ENCODE data around the gene CFAP97D2. TPM values are rescaled to one million over a fixed set of nuclear protein-coding genes. Genes with fewer than 3 reads are reported as not detected.

The CFAP97D2 gene
- total RNA-seq = not detected

GRCh38 chr13:114179087-114179658, at the start of gene CFAP97D2:
CFAP97D2 (plus strand) TSS chr13:114179257; CDS start chr13:114179331, 74 bp downstream.
- Histone ChIP-seq H3K27ac (no peak within 1 kb of the TSS), H3K27me3 (no peaks in the 10 kb centered on the region), H3K4me3 (no peak within 1 kb of the TSS), H3K36me3 (no peaks in the 10 kb centered on the region), H3K4me1 (no peaks in the 10 kb centered on the region), H3K9me3 (no peaks in the 10 kb centered on the region)
- intact Hi-C loops (cut with DNase I) = no loop called here
- TF ChIP-seq POLR2AphosphoS5 (IDR thresholded peaks at IDR 0.05; ENCODE audit: insufficient read depth in 1 of 2, low read depth in 1 of 2) (no peak), POLR2A (IDR thresholded peaks at IDR 0.05) (no peak), CTCF (IDR thresholded peaks at IDR 0.05) (no peak)
- no peak for DNase-seq (ENCODE audit: extremely low spot score in 2 of 2)

GRCh38 chr13:114129649-114130062, 49.4 kb upstream of the CFAP97D2 start:
- TF ChIP-seq POLR2A (IDR thresholded peaks at IDR 0.05) (no peak), CTCF (IDR thresholded peaks at IDR 0.05) (no peak), POLR2AphosphoS5 (IDR thresholded peaks at IDR 0.05; ENCODE audit: insufficient read depth in 1 of 2, low read depth in 1 of 2) (no peak)
- intact Hi-C loops (cut with DNase I) = loop anchor here (5.0 to 10.0 kb wide), 2 partner anchors 65 to 112 kb away; no protein-coding TSS in a partner anchor
- peak overlapping the region; percentile 90 for H3K27ac ChIP-seq
- no peaks in the 10 kb centered on the region for H3K36me3 ChIP-seq
- H3K4me1 ChIP-seq = peaks cover 68% of the 10 kb centered on the region
- H3K4me3 ChIP-seq = peak overlapping the region in 1 of 2 donors; percentile 81
- no peaks in the 10 kb centered on the region for H3K9me3 ChIP-seq
- H3K27me3 ChIP-seq = no peaks in the 10 kb centered on the region
- no peak for DNase-seq (ENCODE audit: extremely low spot score in 2 of 2)

GRCh38 chr13:114130131-114130836, 48.8 kb upstream of the CFAP97D2 start:
- no peak for DNase-seq (ENCODE audit: extremely low spot score in 2 of 2)
- peaks cover 62% of the 10 kb centered on the region for H3K4me1 ChIP-seq

GRCh38 chr13:114130837-114131582, 48.0 kb upstream of the CFAP97D2 start:
- H3K4me1 ChIP-seq = peaks cover 57% of the 10 kb centered on the region
- no peaks in the 10 kb centered on the region for H3K9me3 ChIP-seq
- H3K4me3 ChIP-seq = peak overlapping the region; percentile 70 to 81
- TF ChIP-seq POLR2AphosphoS5 (IDR thresholded peaks at IDR 0.05; ENCODE audit: insufficient read depth in 1 of 2, low read depth in 1 of 2) = peak in 1 of 2 donors; percentile 75
- no peak for TF ChIP-seq POLR2A (IDR thresholded peaks at IDR 0.05)
- DNase-seq (ENCODE audit: extremely low spot score in 2 of 2) = no peak
- peak overlapping the region; percentile 90 for H3K27ac ChIP-seq
- intact Hi-C loops (cut with DNase I) = loop anchor here (5.0 to 10.0 kb wide), 2 partner anchors 66 to 114 kb away; no protein-coding TSS in a partner anchor
- no peaks in the 10 kb centered on the region for H3K36me3 ChIP-seq
- H3K27me3 ChIP-seq = no peaks in the 10 kb centered on the region

More at GRCh38 chr13:114130131-114130836, 48.8 kb upstream of the CFAP97D2 start:
- H3K36me3 ChIP-seq = no peaks in the 10 kb centered on the region
- peak overlapping the region; percentile 90 for H3K27ac ChIP-seq
- intact Hi-C loops (cut with DNase I) = loop anchor here (5.0 to 10.0 kb wide), 2 partner anchors 65 to 113 kb away; no protein-coding TSS in a partner anchor
- TF ChIP-seq POLR2AphosphoS5 (IDR thresholded peaks at IDR 0.05; ENCODE audit: insufficient read depth in 1 of 2, low read depth in 1 of 2) = no peak
- TF ChIP-seq POLR2A (IDR thresholded peaks at IDR 0.05) = no peak
- no peak for TF ChIP-seq CTCF (IDR thresholded peaks at IDR 0.05)
- no peaks in the 10 kb centered on the region for H3K9me3 ChIP-seq
- H3K27me3 ChIP-seq = no peaks in the 10 kb centered on the region
- H3K4me3 ChIP-seq = peak overlapping the region; percentile 70 to 81

Measured in vagina (tissue), 2 donors.